Esophagus mucosa (tissue), 1 donor: Measurements from ENCODE around the gene REXO2. TPM values are rescaled to one million over a fixed set of nuclear protein-coding genes. Genes with fewer than 3 reads are reported as not detected.
A peak's percentile ranks its signal among the peaks of the same experiment; 100 is the strongest.

ENCODE experiments used
- ATAC-seq: fragments of 200-7000 bp; cut with Tn5 transposase; one replicate; pipeline ENCODE4 v1.9.1; 2020
- total RNA-seq: library from RNA; stranded (reverse); gene quantifications from one replicate; pipeline ENCODE4 v1.2.4, GENCODE V29; 2023
- donor health status: DM: yes; HTN: yes; CAD: no.

The REXO2 gene
- total RNA-seq, 1 donor from 2014 or later: 71.5 TPM

GRCh38 chr11:114440971-114441763 lies 1.9 kb downstream of the REXO2 start:
- no peak for ATAC-seq

- ATAC-seq: no peak
These were observed 2.7 kb downstream of the REXO2 start for GRCh38 chr11:114441921-114442320.

- ATAC-seq: no peak
These were observed 3.3 kb downstream of the REXO2 start for GRCh38 chr11:114442536-114442935.

GRCh38 chr11:114447444-114447843 lies 8.2 kb downstream of the REXO2 start:
- no peak for ATAC-seq

- ATAC-seq: no peak
These were observed 8.6 kb downstream of the REXO2 start for GRCh38 chr11:114447892-114448291.

- ATAC-seq: no peak
These were observed 9.6 kb downstream of the REXO2 start for GRCh38 chr11:114448749-114449482.

- no peak for ATAC-seq
These were observed 10.6 kb downstream of the REXO2 start for GRCh38 chr11:114449845-114450244.

- ATAC-seq: no peak
These were observed 13.1 kb downstream of the REXO2 start for GRCh38 chr11:114452399-114452798.

GRCh38 chr11:114463999-114464398 lies 24.7 kb downstream of the REXO2 start:
- ATAC-seq: no peak

GRCh38 chr11:114466742-114467141 lies 27.5 kb downstream of the REXO2 start:
- no peak for ATAC-seq

- ATAC-seq: no peak
These were observed 33.4 kb downstream of the REXO2 start for GRCh38 chr11:114472661-114473060.

GRCh38 chr11:114478001-114478410 lies 38.7 kb downstream of the REXO2 start:
- ATAC-seq: no peak

- peak; percentile 62 for ATAC-seq
These were observed 39.5 kb downstream of the REXO2 start for GRCh38 chr11:114478768-114479167.

GRCh38 chr11:114479331-114479730 lies 40.1 kb downstream of the REXO2 start:
- no peak for ATAC-seq

- peak; percentile 50 for ATAC-seq
These were observed 42.8 kb downstream of the REXO2 start for GRCh38 chr11:114482114-114482513.

- ATAC-seq: no peak
These were observed 44.7 kb downstream of the REXO2 start for GRCh38 chr11:114483929-114484328.

- no peak for ATAC-seq
These were observed 57.6 kb downstream of the REXO2 start for GRCh38 chr11:114496915-114497314.

GRCh38 chr11:114499756-114500155 lies 60.5 kb downstream of the REXO2 start:
- ATAC-seq: no peak

Other genes starting within 250 kb of the REXO2 start
- gene NNMT, start 143.1 kb upstream of the REXO2 start, total RNA-seq: 16.8 TPM
- 2.9 TPM for gene C11orf71, start 39.0 kb upstream of the REXO2 start, total RNA-seq
- 20.2 TPM for gene RBM7, start 38.8 kb upstream of the REXO2 start, total RNA-seq
- gene NXPE1, start 120.4 kb downstream of the REXO2 start, total RNA-seq: not detected
- gene NXPE4, start 156.3 kb downstream of the REXO2 start, total RNA-seq: not detected
- not detected for gene NXPE2, start 239.1 kb downstream of the REXO2 start, total RNA-seq